H1 (cell line): ENCODE measurements around the gene HINT1. TPM values are rescaled to one million over a fixed set of nuclear protein-coding genes. Genes with fewer than 3 reads are reported as not detected.

Source experiments
- CTCF ChIA-PET: fragments of 300-600 bp; sonication (Branson Sonifier 250); formaldehyde crosslinking; loops from one replicate; lab custom pipeline; 2021; ENCODE audit not compliant: partially characterized antibody; lab: Charles Lee
- POLR2A ChIA-PET: fragments of 300-600 bp; sonication (Branson Sonifier 250); formaldehyde crosslinking; loops from one replicate; lab custom pipeline; 2021; ENCODE audit warnings: inconsistent platforms; ENCODE audit not compliant: partially characterized antibody; lab: Charles Lee
- DNase-seq, 2 experiments: peaks; one replicate each; pipeline versions ENCODE4 v3.0.0 to v3.0.0-alpha.2; 2010 to 2022; ENCODE audit warnings: low spot score in 2 of 2, low read depth in 1 of 2, mixed read lengths in 1 of 2
- FAIRE-seq: peaks from 2 replicates; lab custom pipeline; 2011; peaks lifted over from hg19 to GRCh38; lab: Jason Lieb, UNC
- H2AFZ ChIP-seq: 2 replicates; pipeline ENCODE4 v1.8.1; 2012; ENCODE audit warnings: low read length, inconsistent platforms
- H2AK5ac ChIP-seq: 2 replicates; pipeline ENCODE4 v1.6.1; 2013; ENCODE audit warnings: low read depth, low read length
- H2BK120ac ChIP-seq: replicated peaks from 2 replicates; pipeline ENCODE3; 2013; ENCODE audit warnings: low read depth, low read length, inconsistent platforms
- H2BK12ac ChIP-seq: 2 replicates; pipeline ENCODE4 v1.6.1; 2013; ENCODE audit warnings: low read depth, low read length
- H2BK15ac ChIP-seq: 2 replicates; pipeline ENCODE4 v1.6.1; 2013; ENCODE audit warnings: low read length
- H2BK20ac ChIP-seq: 2 replicates; pipeline ENCODE4 v1.6.1; 2013; ENCODE audit warnings: low read length
- H2BK5ac ChIP-seq: 2 replicates; pipeline ENCODE4 v1.6.1; 2013; ENCODE audit warnings: low read depth, low read length
- H3K14ac ChIP-seq: 2 replicates; pipeline ENCODE4 v1.6.1; 2013; ENCODE audit warnings: inconsistent platforms; ENCODE audit not compliant: insufficient read length
- H3K18ac ChIP-seq: 2 replicates; pipeline ENCODE4 v1.6.1; 2013; ENCODE audit warnings: low read length; ENCODE audit errors: extremely low read depth
- H3K23ac ChIP-seq: 2 replicates; pipeline ENCODE4 v1.6.1; 2013; ENCODE audit warnings: inconsistent platforms; ENCODE audit not compliant: insufficient read length
- H3K23me2 ChIP-seq: 2 replicates; pipeline ENCODE4 v1.6.1; 2013; ENCODE audit warnings: low read depth, low read length
- H3K27ac ChIP-seq: 2 replicates; pipeline ENCODE4 v1.6.1; 2011; ENCODE audit warnings: low read depth, low read length, inconsistent platforms
- H3K27me3 ChIP-seq, 4 experiments: replicated peaks in 1 of 4; 1 replicate in 1 of 4; 2 replicates in 3 of 4; pipeline versions ENCODE4 v1.6.1 to v1.8.1; 2011 to 2013; ENCODE audit warnings: low read length in 3 of 4, mild to moderate bottlenecking in 3 of 4, inconsistent platforms in 2 of 4, mixed read lengths in 2 of 4, moderate library complexity in 1 of 4; ENCODE audit not compliant: control insufficient read depth in 3 of 4, insufficient read depth in 3 of 4; ENCODE audit errors: extremely low read depth in 1 of 4
- H3K36me3 ChIP-seq, 4 experiments: 2 replicates each; pipeline versions ENCODE4 v1.6.1 to v1.8.1; 2011 to 2013; ENCODE audit warnings: mild to moderate bottlenecking in 4 of 4, low read length in 3 of 4, moderate library complexity in 2 of 4, control low read depth in 1 of 4, inconsistent platforms in 1 of 4; ENCODE audit not compliant: insufficient read depth in 4 of 4, control insufficient read depth in 2 of 4
- H3K4ac ChIP-seq: replicated peaks from 2 replicates; pipeline ENCODE3; 2013; ENCODE audit warnings: low read length, low read depth, mixed read lengths, inconsistent platforms; ENCODE audit not compliant: insufficient read length
- H3K4me1 ChIP-seq, 4 experiments: replicated peaks in 1 of 4; 1 replicate in 1 of 4; 2 replicates in 3 of 4; pipeline versions ENCODE4 v1.6.1 to v1.8.1; 2011 to 2013; ENCODE audit warnings: low read length in 3 of 4, inconsistent platforms in 2 of 4, mixed read lengths in 1 of 4; ENCODE audit not compliant: insufficient read depth in 4 of 4, control insufficient read depth in 3 of 4
- H3K4me2 ChIP-seq, 2 experiments: 2 replicates each; pipeline versions ENCODE4 v1.6.1 to v1.8.1; 2011 to 2013; ENCODE audit warnings: low read depth in 2 of 2, low read length in 2 of 2, control low read depth in 1 of 2, inconsistent platforms in 1 of 2, mild to moderate bottlenecking in 1 of 2; ENCODE audit not compliant: insufficient read depth in 1 of 2
- H3K4me3 ChIP-seq, 4 experiments: fragments of 200-600, 300-600 bp in 1 of 4; sonication (generic), shearing (Covaris generic), sonication (Bioruptor Twin) in 1 of 4; 2 replicates each; pipeline versions ENCODE4 v1.5.1 to v1.8.1; 2011 to 2016; ENCODE audit warnings: low read length in 4 of 4, low read depth in 3 of 4, control low read depth in 2 of 4, inconsistent platforms in 2 of 4, mild to moderate bottlenecking in 2 of 4, mixed read lengths in 1 of 4, moderate library complexity in 1 of 4; ENCODE audit not compliant: insufficient read depth in 2 of 4; ENCODE audit errors: extremely low read depth in 1 of 4
- H3K56ac ChIP-seq: replicated peaks from 2 replicates; pipeline ENCODE3; 2013; ENCODE audit warnings: low read depth, mild to moderate bottlenecking, mixed read lengths, low read length, inconsistent platforms; ENCODE audit not compliant: insufficient read length
- H3K79me1 ChIP-seq: 2 replicates; pipeline ENCODE4 v1.6.1; 2013; ENCODE audit warnings: low read depth, low read length, control low read depth
- H3K79me2 ChIP-seq, 2 experiments: 2 replicates each; pipeline versions ENCODE4 v1.6.1 to v1.8.1; 2012 to 2013; ENCODE audit warnings: low read length in 2 of 2, mild to moderate bottlenecking in 2 of 2, inconsistent platforms in 1 of 2; ENCODE audit not compliant: insufficient read depth in 2 of 2, control insufficient read depth in 1 of 2
- H3K9ac ChIP-seq, 4 experiments: replicated peaks in 1 of 4; 1 replicate in 1 of 4; 2 replicates in 3 of 4; pipeline versions ENCODE4 v1.6.1 to v1.8.1; 2011 to 2013; ENCODE audit warnings: low read depth in 3 of 4, low read length in 3 of 4, control low read depth in 2 of 4, mild to moderate bottlenecking in 2 of 4, moderate library complexity in 2 of 4, inconsistent platforms in 1 of 4; ENCODE audit errors: extremely low read depth in 1 of 4
- H3K9me3 ChIP-seq, 2 experiments: 2 replicates each; pipeline versions ENCODE4 v1.6.1 to v1.8.1; 2012 to 2013; ENCODE audit warnings: mild to moderate bottlenecking in 2 of 2, moderate library complexity in 2 of 2, control low read depth in 1 of 2, inconsistent platforms in 1 of 2, low read depth in 1 of 2, low read length in 1 of 2, mixed read lengths in 1 of 2; ENCODE audit not compliant: insufficient read depth in 2 of 2
- H4K20me1 ChIP-seq, 2 experiments: replicated peaks in 1 of 2; 2 replicates each; pipeline versions ENCODE3 to v1.8.1; 2011 to 2013; ENCODE audit warnings: inconsistent platforms in 2 of 2, low read length in 2 of 2, mild to moderate bottlenecking in 1 of 2; ENCODE audit not compliant: insufficient read depth in 2 of 2, control insufficient read depth in 1 of 2
- H4K5ac ChIP-seq: 2 replicates; pipeline ENCODE4 v1.6.1; 2013; ENCODE audit warnings: low read length, low read depth, mixed read lengths, inconsistent platforms; ENCODE audit not compliant: insufficient read length
- H4K8ac ChIP-seq: 2 replicates; pipeline ENCODE4 v1.8.0; 2013; ENCODE audit warnings: mild to moderate bottlenecking, moderate library complexity, low read length, inconsistent platforms; ENCODE audit not compliant: insufficient read depth; ENCODE audit errors: extremely low read depth
- H4K91ac ChIP-seq: replicated peaks from 2 replicates; pipeline ENCODE3; 2013; ENCODE audit warnings: low read length, mixed read lengths, inconsistent platforms; ENCODE audit not compliant: insufficient read length
- WGBS, 2 experiments: shearing (Covaris generic) in 1 of 2; methylation state at CpG; one replicate each; pipeline versions ENCODE4 v1.1.6 to v1.1.7; 2013 to 2015; ENCODE audit warnings: low lambda C conversion rate in 2 of 2, mixed read lengths in 2 of 2, inconsistent platforms in 1 of 2, low coverage in 1 of 2, missing lambda C conversion rate in 1 of 2; ENCODE audit not compliant: insufficient replicate concordance in 2 of 2, insufficient coverage in 1 of 2, insufficient read length in 1 of 2; ENCODE audit errors: extremely low coverage in 1 of 2, missing lambda C conversion rate in 1 of 2; 5-methylcytosine and 5-hydroxymethylcytosine counted together
- polyA plus RNA-seq, 7 experiments: library from polyadenylated mRNA; depleted of rRNA in 3 of 7; stranded (reverse) in 5 of 7; unstranded in 2 of 7; fragments of >200 nt in 5 of 7; fragments of 200-250 nt in 2 of 7; gene quantifications; 1 replicate in 5 of 7; 2 replicates in 1 of 7; 4 replicates in 1 of 7; pipeline versions ENCODE4 v1.2.1 to v1.2.3, GENCODE V29; 2011 to 2013; ENCODE audit warnings: missing spikeins in 2 of 7, mixed read lengths in 2 of 7
- total RNA-seq: library from RNA; stranded (reverse); fragmentation: NEBNext Ultra II Directional; extraction: Animal tissue kit (Norgen Biotek cat#: 25700); gene quantifications from 2 replicates; pipeline ENCODE4 v1.2.1, GENCODE V29; 2021

The HINT1 gene
- total and polyA plus RNA-seq, 2 of the 8 experiments (the other 6 are each of a cell fraction or from before 2014, with no cell fraction given), result 230 to 479 TPM

DNA sequence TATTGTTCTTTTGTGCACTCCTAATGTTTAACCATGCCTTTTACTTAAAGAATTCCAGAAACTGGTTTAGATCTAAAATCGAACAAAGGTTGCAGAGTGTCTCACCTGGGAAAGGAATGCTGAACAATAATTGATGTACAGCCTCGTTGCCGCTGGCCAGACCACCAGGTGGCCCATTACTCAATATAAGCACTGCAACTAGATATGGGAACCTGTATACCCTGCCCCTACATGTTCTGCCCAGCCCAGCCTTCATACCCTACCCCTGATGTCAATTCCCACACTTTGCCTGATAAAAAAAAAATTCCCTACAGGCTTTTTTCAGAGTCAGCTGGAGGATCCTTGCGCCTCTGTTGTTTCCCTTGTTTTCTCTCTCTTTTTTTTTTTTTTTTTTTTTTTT lies 13.8 kb downstream of the HINT1 start:
- no peak overlapping the region for H4K8ac ChIP-seq
- no peak overlapping the region for H2BK12ac ChIP-seq
- H4K20me1 ChIP-seq, result no peaks in the 10 kb centered on the region
- ChIA-PET POLR2A (interaction anchor here (0.9 kb wide), 1 partner anchor 17 kb away, joined by 3 read pairs; no protein-coding TSS in a partner anchor), CTCF (no interaction called here)
- 89% methylated on average over 4 of the region's 4 CpGs; no CpG with 5 or more reads in 1 of the 2 experiments for WGBS, 2 experiments
- H3K4ac ChIP-seq, result no peak overlapping the region
- H2AK5ac ChIP-seq, result no peak overlapping the region
- H3K27me3 ChIP-seq, result no peaks in the 10 kb centered on the region
- no peaks in the 10 kb centered on the region for H3K36me3 ChIP-seq
- no peak overlapping the region for H2BK120ac ChIP-seq
- H2BK15ac ChIP-seq, result no peak overlapping the region
- no peak overlapping the region for H4K91ac ChIP-seq
- H3K27ac ChIP-seq, result no peak overlapping the region
- H3K4me3 ChIP-seq, result no peak overlapping the region
- H4K5ac ChIP-seq, result no peak overlapping the region
- H2BK20ac ChIP-seq, result no peak overlapping the region
- no peak overlapping the region for H3K4me2 ChIP-seq
- no peak overlapping the region for H3K56ac ChIP-seq
- H2BK5ac ChIP-seq, result no peak overlapping the region
- H3K23ac ChIP-seq, result no peak overlapping the region
- H3K79me2 ChIP-seq, result no peaks in the 10 kb centered on the region
- peaks cover 0 to 2% (median 0%) of the 10 kb centered on the region in 4 experiments; a peak in 1 of 7 replicates for H3K4me1 ChIP-seq
- H3K79me1 ChIP-seq, result no peaks in the 10 kb centered on the region
- H2AFZ ChIP-seq, result no peak overlapping the region
- no peak overlapping the region for H3K18ac ChIP-seq
- no peak for FAIRE-seq
- DNase-seq, result no peak
- H3K14ac ChIP-seq, result no peak overlapping the region
- no peaks in the 10 kb centered on the region for H3K23me2 ChIP-seq
- H3K9me3 ChIP-seq, result no peaks in the 10 kb centered on the region
- H3K9ac ChIP-seq, result no peak overlapping the region
